H1 (cell line): ENCODE measurements around the gene TLR5. TPM values are rescaled to one million over a fixed set of nuclear protein-coding genes. Genes with fewer than 3 reads are reported as not detected.

Source experiments
- CTCF ChIA-PET: fragments of 300-600 bp; sonication (Branson Sonifier 250); formaldehyde crosslinking; loops from one replicate; lab custom pipeline; 2021; ENCODE audit not compliant: partially characterized antibody; lab: Charles Lee
- POLR2A ChIA-PET: fragments of 300-600 bp; sonication (Branson Sonifier 250); formaldehyde crosslinking; loops from one replicate; lab custom pipeline; 2021; ENCODE audit warnings: inconsistent platforms; ENCODE audit not compliant: partially characterized antibody; lab: Charles Lee
- DNase-seq, 2 experiments: peaks; one replicate each; pipeline versions ENCODE4 v3.0.0 to v3.0.0-alpha.2; 2010 to 2022; ENCODE audit warnings: low spot score in 2 of 2, low read depth in 1 of 2, mixed read lengths in 1 of 2
- FAIRE-seq: peaks from 2 replicates; lab custom pipeline; 2011; peaks lifted over from hg19 to GRCh38; lab: Jason Lieb, UNC
- H2AFZ ChIP-seq: 2 replicates; pipeline ENCODE4 v1.8.1; 2012; ENCODE audit warnings: low read length, inconsistent platforms
- H2AK5ac ChIP-seq: 2 replicates; pipeline ENCODE4 v1.6.1; 2013; ENCODE audit warnings: low read depth, low read length
- H2BK120ac ChIP-seq: replicated peaks from 2 replicates; pipeline ENCODE3; 2013; ENCODE audit warnings: low read depth, low read length, inconsistent platforms
- H2BK12ac ChIP-seq: 2 replicates; pipeline ENCODE4 v1.6.1; 2013; ENCODE audit warnings: low read depth, low read length
- H2BK15ac ChIP-seq: 2 replicates; pipeline ENCODE4 v1.6.1; 2013; ENCODE audit warnings: low read length
- H2BK20ac ChIP-seq: 2 replicates; pipeline ENCODE4 v1.6.1; 2013; ENCODE audit warnings: low read length
- H2BK5ac ChIP-seq: 2 replicates; pipeline ENCODE4 v1.6.1; 2013; ENCODE audit warnings: low read depth, low read length
- H3K14ac ChIP-seq: 2 replicates; pipeline ENCODE4 v1.6.1; 2013; ENCODE audit warnings: inconsistent platforms; ENCODE audit not compliant: insufficient read length
- H3K18ac ChIP-seq: 2 replicates; pipeline ENCODE4 v1.6.1; 2013; ENCODE audit warnings: low read length; ENCODE audit errors: extremely low read depth
- H3K23ac ChIP-seq: 2 replicates; pipeline ENCODE4 v1.6.1; 2013; ENCODE audit warnings: inconsistent platforms; ENCODE audit not compliant: insufficient read length
- H3K23me2 ChIP-seq: 2 replicates; pipeline ENCODE4 v1.6.1; 2013; ENCODE audit warnings: low read depth, low read length
- H3K27ac ChIP-seq: 2 replicates; pipeline ENCODE4 v1.6.1; 2011; ENCODE audit warnings: low read depth, low read length, inconsistent platforms
- H3K27me3 ChIP-seq, 4 experiments: replicated peaks in 1 of 4; 1 replicate in 1 of 4; 2 replicates in 3 of 4; pipeline versions ENCODE4 v1.6.1 to v1.8.1; 2011 to 2013; ENCODE audit warnings: low read length in 3 of 4, mild to moderate bottlenecking in 3 of 4, inconsistent platforms in 2 of 4, mixed read lengths in 2 of 4, moderate library complexity in 1 of 4; ENCODE audit not compliant: control insufficient read depth in 3 of 4, insufficient read depth in 3 of 4; ENCODE audit errors: extremely low read depth in 1 of 4
- H3K36me3 ChIP-seq, 4 experiments: 2 replicates each; pipeline versions ENCODE4 v1.6.1 to v1.8.1; 2011 to 2013; ENCODE audit warnings: mild to moderate bottlenecking in 4 of 4, low read length in 3 of 4, moderate library complexity in 2 of 4, control low read depth in 1 of 4, inconsistent platforms in 1 of 4; ENCODE audit not compliant: insufficient read depth in 4 of 4, control insufficient read depth in 2 of 4
- H3K4ac ChIP-seq: replicated peaks from 2 replicates; pipeline ENCODE3; 2013; ENCODE audit warnings: low read length, low read depth, mixed read lengths, inconsistent platforms; ENCODE audit not compliant: insufficient read length
- H3K4me1 ChIP-seq, 4 experiments: replicated peaks in 1 of 4; 1 replicate in 1 of 4; 2 replicates in 3 of 4; pipeline versions ENCODE4 v1.6.1 to v1.8.1; 2011 to 2013; ENCODE audit warnings: low read length in 3 of 4, inconsistent platforms in 2 of 4, mixed read lengths in 1 of 4; ENCODE audit not compliant: insufficient read depth in 4 of 4, control insufficient read depth in 3 of 4
- H3K4me2 ChIP-seq, 2 experiments: 2 replicates each; pipeline versions ENCODE4 v1.6.1 to v1.8.1; 2011 to 2013; ENCODE audit warnings: low read depth in 2 of 2, low read length in 2 of 2, control low read depth in 1 of 2, inconsistent platforms in 1 of 2, mild to moderate bottlenecking in 1 of 2; ENCODE audit not compliant: insufficient read depth in 1 of 2
- H3K4me3 ChIP-seq, 4 experiments: fragments of 200-600, 300-600 bp in 1 of 4; sonication (generic), shearing (Covaris generic), sonication (Bioruptor Twin) in 1 of 4; 2 replicates each; pipeline versions ENCODE4 v1.5.1 to v1.8.1; 2011 to 2016; ENCODE audit warnings: low read length in 4 of 4, low read depth in 3 of 4, control low read depth in 2 of 4, inconsistent platforms in 2 of 4, mild to moderate bottlenecking in 2 of 4, mixed read lengths in 1 of 4, moderate library complexity in 1 of 4; ENCODE audit not compliant: insufficient read depth in 2 of 4; ENCODE audit errors: extremely low read depth in 1 of 4
- H3K56ac ChIP-seq: replicated peaks from 2 replicates; pipeline ENCODE3; 2013; ENCODE audit warnings: low read depth, mild to moderate bottlenecking, mixed read lengths, low read length, inconsistent platforms; ENCODE audit not compliant: insufficient read length
- H3K79me1 ChIP-seq: 2 replicates; pipeline ENCODE4 v1.6.1; 2013; ENCODE audit warnings: low read depth, low read length, control low read depth
- H3K79me2 ChIP-seq, 2 experiments: 2 replicates each; pipeline versions ENCODE4 v1.6.1 to v1.8.1; 2012 to 2013; ENCODE audit warnings: low read length in 2 of 2, mild to moderate bottlenecking in 2 of 2, inconsistent platforms in 1 of 2; ENCODE audit not compliant: insufficient read depth in 2 of 2, control insufficient read depth in 1 of 2
- H3K9ac ChIP-seq, 4 experiments: replicated peaks in 1 of 4; 1 replicate in 1 of 4; 2 replicates in 3 of 4; pipeline versions ENCODE4 v1.6.1 to v1.8.1; 2011 to 2013; ENCODE audit warnings: low read depth in 3 of 4, low read length in 3 of 4, control low read depth in 2 of 4, mild to moderate bottlenecking in 2 of 4, moderate library complexity in 2 of 4, inconsistent platforms in 1 of 4; ENCODE audit errors: extremely low read depth in 1 of 4
- H3K9me3 ChIP-seq, 2 experiments: 2 replicates each; pipeline versions ENCODE4 v1.6.1 to v1.8.1; 2012 to 2013; ENCODE audit warnings: mild to moderate bottlenecking in 2 of 2, moderate library complexity in 2 of 2, control low read depth in 1 of 2, inconsistent platforms in 1 of 2, low read depth in 1 of 2, low read length in 1 of 2, mixed read lengths in 1 of 2; ENCODE audit not compliant: insufficient read depth in 2 of 2
- H4K20me1 ChIP-seq, 2 experiments: replicated peaks in 1 of 2; 2 replicates each; pipeline versions ENCODE3 to v1.8.1; 2011 to 2013; ENCODE audit warnings: inconsistent platforms in 2 of 2, low read length in 2 of 2, mild to moderate bottlenecking in 1 of 2; ENCODE audit not compliant: insufficient read depth in 2 of 2, control insufficient read depth in 1 of 2
- H4K5ac ChIP-seq: 2 replicates; pipeline ENCODE4 v1.6.1; 2013; ENCODE audit warnings: low read length, low read depth, mixed read lengths, inconsistent platforms; ENCODE audit not compliant: insufficient read length
- H4K8ac ChIP-seq: 2 replicates; pipeline ENCODE4 v1.8.0; 2013; ENCODE audit warnings: mild to moderate bottlenecking, moderate library complexity, low read length, inconsistent platforms; ENCODE audit not compliant: insufficient read depth; ENCODE audit errors: extremely low read depth
- H4K91ac ChIP-seq: replicated peaks from 2 replicates; pipeline ENCODE3; 2013; ENCODE audit warnings: low read length, mixed read lengths, inconsistent platforms; ENCODE audit not compliant: insufficient read length
- BACH1 ChIP-seq: IDR thresholded peaks from 2 replicates; pipeline ENCODE4 v1.6.1; 2012; ENCODE audit warnings: low read length, improper control_type of control experiment
- E2F6 ChIP-seq: IDR thresholded peaks from 2 replicates; pipeline ENCODE4 v1.6.1; 2012; ENCODE audit warnings: inconsistent platforms
- JUN ChIP-seq: IDR thresholded peaks from 2 replicates; pipeline ENCODE4 v1.6.1; 2011; ENCODE audit warnings: low read depth, mild to moderate bottlenecking, improper control_type of control experiment, low read length
- PHF8 ChIP-seq: fragments of 200-600 bp; sonication (generic); conservative IDR thresholded peaks from 2 replicates; pipeline ENCODE4 v1.7.1; 2012; ENCODE audit warnings: low read depth, mild to moderate bottlenecking, inconsistent platforms, low read length, moderate library complexity
- RAD21 ChIP-seq, 2 experiments: IDR thresholded peaks in 1 of 2; conservative IDR thresholded peaks in 1 of 2; 2 replicates each; pipeline ENCODE4 v1.6.1; 2011; ENCODE audit warnings: low read depth in 2 of 2, low read length in 2 of 2, improper control_type of control experiment in 1 of 2, inconsistent platforms in 1 of 2, mild to moderate bottlenecking in 1 of 2, moderate library complexity in 1 of 2
- RFX5 ChIP-seq: IDR thresholded peaks from 2 replicates; pipeline ENCODE4 v1.6.1; 2011; ENCODE audit warnings: low read depth, low read length, improper control_type of control experiment, borderline replicate concordance
- SAP30 ChIP-seq: fragments of 300-600 bp; sonication (generic); IDR thresholded peaks from 2 replicates; pipeline ENCODE4 v1.7.1; 2012; ENCODE audit warnings: low read length, moderate library complexity, mild to moderate bottlenecking, inconsistent platforms; ENCODE audit not compliant: insufficient read depth, insufficient replicate concordance
- SIN3A ChIP-seq, 2 experiments: IDR thresholded peaks in 1 of 2; conservative IDR thresholded peaks in 1 of 2; 2 replicates each; pipeline ENCODE4 v1.6.1; 2011 to 2012; ENCODE audit warnings: low read length in 2 of 2, improper control_type of control experiment in 1 of 2, low read depth in 1 of 2, mild to moderate bottlenecking in 1 of 2
- SP1 ChIP-seq: IDR thresholded peaks from 2 replicates; pipeline ENCODE4 v1.6.1; 2011; ENCODE audit warnings: low read depth, low read length
- TBP ChIP-seq: IDR thresholded peaks from 2 replicates; pipeline ENCODE4 v1.6.1; 2011; ENCODE audit warnings: low read depth, low read length, improper control_type of control experiment
- WGBS, 2 experiments: shearing (Covaris generic) in 1 of 2; methylation state at CpG; one replicate each; pipeline versions ENCODE4 v1.1.6 to v1.1.7; 2013 to 2015; ENCODE audit warnings: low lambda C conversion rate in 2 of 2, mixed read lengths in 2 of 2, inconsistent platforms in 1 of 2, low coverage in 1 of 2, missing lambda C conversion rate in 1 of 2; ENCODE audit not compliant: insufficient replicate concordance in 2 of 2, insufficient coverage in 1 of 2, insufficient read length in 1 of 2; ENCODE audit errors: extremely low coverage in 1 of 2, missing lambda C conversion rate in 1 of 2; 5-methylcytosine and 5-hydroxymethylcytosine counted together
- polyA plus RNA-seq, 7 experiments: library from polyadenylated mRNA; depleted of rRNA in 3 of 7; stranded (reverse) in 5 of 7; unstranded in 2 of 7; fragments of >200 nt in 5 of 7; fragments of 200-250 nt in 2 of 7; gene quantifications; 1 replicate in 5 of 7; 2 replicates in 1 of 7; 4 replicates in 1 of 7; pipeline versions ENCODE4 v1.2.1 to v1.2.3, GENCODE V29; 2011 to 2013; ENCODE audit warnings: missing spikeins in 2 of 7, mixed read lengths in 2 of 7
- total RNA-seq: library from RNA; stranded (reverse); fragmentation: NEBNext Ultra II Directional; extraction: Animal tissue kit (Norgen Biotek cat#: 25700); gene quantifications from 2 replicates; pipeline ENCODE4 v1.2.1, GENCODE V29; 2021

TLR5 gene
- total and polyA plus RNA-seq, 2 of the 8 experiments (the other 6 are each of a cell fraction or from before 2014, with no cell fraction given), result 0.35 to 0.74 TPM

GRCh38 chr1:223133824-223134435 is 9.1 kb downstream of the TLR5 start:
- peak overlapping the region; percentile 34 to 63 (median 44); a peak in 7 of 8 replicates for H3K4me3 ChIP-seq
- no peak overlapping the region for H3K56ac ChIP-seq
- peak overlapping the region; percentile 16; the same call in 1 of the 2 replicates for H3K27ac ChIP-seq
- H3K23ac ChIP-seq, result no peak overlapping the region
- peaks cover 4% of the 10 kb centered on the region for H3K23me2 ChIP-seq
- H2BK5ac ChIP-seq, result no peak overlapping the region
- peaks cover 16 to 25% (median 19%) of the 10 kb centered on the region in 4 experiments for H3K4me1 ChIP-seq
- no peak overlapping the region for H2AK5ac ChIP-seq
- H3K79me1 ChIP-seq, result no peaks in the 10 kb centered on the region
- no peak overlapping the region for H4K91ac ChIP-seq
- WGBS, 2 experiments, result 3% methylated on average over 23 of the region's 23 CpGs; no CpG with 5 or more reads in 1 of the 2 experiments
- DNase-seq (peak; percentile 70 to 93), FAIRE-seq (peak; percentile 76)
- peak overlapping the region; percentile 97 for H2AFZ ChIP-seq
- CTCF ChIA-PET, result interaction anchor here (0.6 to 5.8 kb wide), 62 partner anchors 9 to 1966 kb away, joined by 3 to 60 read pairs (median 4); partner anchors contain the start of genes SUSD4 and TLR5
- POLR2A ChIA-PET, result interaction anchor here (0.6 to 1.9 kb wide), 7 partner anchors 11 to 398 kb away, joined by 3 to 6 read pairs (median 3); partner anchors contain the start of gene SUSD4
- H3K14ac ChIP-seq, result no peak overlapping the region
- peak overlapping the region; percentile 2 for H4K5ac ChIP-seq
- no peaks in the 10 kb centered on the region for H3K79me2 ChIP-seq
- H2BK120ac ChIP-seq, result no peak overlapping the region
- H3K4me2 ChIP-seq, result peak overlapping the region; percentile 70 to 73
- no peak overlapping the region for H3K18ac ChIP-seq
- H3K36me3 ChIP-seq, result no peaks in the 10 kb centered on the region
- H4K8ac ChIP-seq, result no peak overlapping the region
- no peak overlapping the region for H3K4ac ChIP-seq
- no peak overlapping the region; a peak in 2 of 7 replicates for H3K9ac ChIP-seq
- no peak overlapping the region for H2BK12ac ChIP-seq
- peaks cover 0 to 7% (median 2%) of the 10 kb centered on the region in 4 experiments; a peak in 6 of 7 replicates for H3K27me3 ChIP-seq
- no peak overlapping the region for H2BK15ac ChIP-seq
- H4K20me1 ChIP-seq, result no peaks in the 10 kb centered on the region
- no peak overlapping the region for H2BK20ac ChIP-seq
- no peaks in the 10 kb centered on the region for H3K9me3 ChIP-seq
- TF ChIP-seq SP1, result peak; percentile 53; the same call in 1 of the 2 replicates
- peak; percentile 68 to 76 for TF ChIP-seq RAD21 (IDR thresholded peaks at IDR 0.05 in 1 of 2, conservative IDR thresholded peaks at IDR 0.05 in 1 of 2; ENCODE audit: low read depth in 2 of 2, low read length in 2 of 2)
- peak; percentile 43 to 78; a peak in 1 of 4 replicates for TF ChIP-seq SIN3A (conservative IDR thresholded peaks at IDR 0.05 in 1 of 2, IDR thresholded peaks at IDR 0.05 in 1 of 2; ENCODE audit: low read depth in 1 of 2, low read length in 2 of 2)
- TF ChIP-seq RFX5, result no peak
- TF ChIP-seq TBP, result 0 out of 2 replicates have a peak, but pooled peaks have one; percentile 6
- TF ChIP-seq PHF8, result peak; percentile 38; the same call in 1 of the 2 replicates
- TF ChIP-seq BACH1, result no peak
- peak; percentile 70 for TF ChIP-seq SAP30
- TF ChIP-seq E2F6, result no peak
- TF ChIP-seq JUN, result no peak
